SIG-M5 (cell line): Measurements from ENCODE around the gene ERCC1.
A peak's percentile ranks its signal among the peaks of the same experiment; 100 is the strongest.

ENCODE experiments used
- DNase-seq: peaks from one replicate; lab custom pipeline; 2025; lab: John Stamatoyannopoulos, UW

Gene ERCC1

DNA sequence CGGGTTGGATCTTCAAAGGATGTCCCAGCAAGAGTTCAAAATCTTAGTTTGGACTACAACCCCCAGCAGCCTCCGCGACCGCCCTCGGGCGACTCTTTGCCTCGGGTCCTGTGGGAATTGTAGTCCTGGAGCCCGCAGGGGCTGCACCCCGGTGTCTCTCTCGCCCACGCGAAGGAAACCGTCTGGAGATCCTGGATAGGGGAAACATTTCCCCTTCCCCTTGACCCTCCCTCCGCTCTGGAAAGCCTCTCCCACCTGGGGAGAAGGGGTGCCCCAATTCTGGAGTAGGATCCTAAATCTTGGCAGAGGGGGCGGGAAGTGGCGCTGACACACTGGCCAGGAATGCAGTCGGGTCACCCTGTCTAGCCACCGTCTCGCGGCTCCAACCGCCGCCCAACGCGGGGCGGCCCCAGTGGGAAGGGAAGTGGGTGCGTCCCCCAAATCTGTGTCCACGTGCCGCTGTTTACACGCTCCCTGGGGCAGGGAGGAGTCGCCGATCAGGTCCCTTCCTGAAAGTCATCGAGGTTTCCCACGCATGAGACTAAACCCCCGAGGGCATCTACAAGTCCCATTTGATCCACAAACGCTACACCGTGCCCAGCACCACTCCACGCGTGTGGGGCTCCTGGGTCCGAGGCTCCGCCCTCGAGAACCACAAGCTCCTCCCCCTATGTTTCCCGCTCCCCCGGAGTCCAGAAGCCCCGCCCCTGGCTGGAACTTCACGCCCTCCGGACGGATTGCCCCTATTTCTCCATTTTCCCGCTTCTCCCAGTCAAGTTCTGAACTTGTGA lies 18.1 kb downstream of the ERCC1 start:
- DNase-seq = peak; percentile 14

- DNase-seq = no peak
Observed at GRCh38 chr19:45404557-45405434, 18.9 kb downstream of the ERCC1 start, which contains the start of gene PPP1R13L. TSS of gene PPP1R13L (minus strand) at chr19:45405069. CDS start at chr19:45398318, 6,751 bp downstream.

DNA sequence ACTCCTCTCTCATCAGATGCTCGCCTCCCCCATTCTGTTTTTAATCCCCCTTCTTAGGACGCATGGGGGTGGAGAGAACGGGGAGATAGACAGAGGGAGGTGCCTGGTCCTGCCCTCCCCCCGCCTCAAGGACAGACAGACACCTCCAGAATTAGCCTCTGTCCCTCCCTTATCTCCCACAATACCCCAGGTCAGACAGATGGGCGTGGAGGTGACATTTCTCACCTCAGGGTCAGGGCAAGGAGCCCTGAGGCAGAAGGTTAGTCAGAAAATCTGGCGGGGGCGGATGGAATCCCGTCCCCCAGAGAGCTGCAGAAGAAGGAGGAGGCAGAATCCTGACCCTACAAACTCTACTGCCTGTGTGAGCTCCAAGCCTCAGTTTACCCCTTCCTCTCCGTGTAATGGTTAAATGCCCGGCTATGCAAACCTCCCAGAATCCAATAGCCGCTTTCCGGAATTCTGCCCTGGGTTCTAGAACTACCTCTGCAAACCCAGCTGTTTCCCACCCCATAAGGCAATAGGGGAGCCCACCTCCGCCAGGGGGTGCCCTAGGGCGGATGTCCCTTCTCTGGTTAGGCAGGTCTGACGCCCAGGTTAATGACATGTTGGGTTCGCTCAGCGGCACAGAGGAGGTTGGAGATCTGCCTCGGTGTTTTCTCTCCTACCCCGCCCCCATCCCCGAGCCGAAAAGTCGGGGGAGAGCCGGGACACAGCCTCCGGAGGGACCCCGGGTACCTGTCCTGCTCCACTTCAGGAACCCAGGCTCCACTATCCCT lies 19.7 kb downstream of the ERCC1 start:
- DNase-seq = no peak

GRCh38 chr19:45403272-45403671 lies 20.4 kb downstream of the ERCC1 start:
- no peak for DNase-seq

DNA sequence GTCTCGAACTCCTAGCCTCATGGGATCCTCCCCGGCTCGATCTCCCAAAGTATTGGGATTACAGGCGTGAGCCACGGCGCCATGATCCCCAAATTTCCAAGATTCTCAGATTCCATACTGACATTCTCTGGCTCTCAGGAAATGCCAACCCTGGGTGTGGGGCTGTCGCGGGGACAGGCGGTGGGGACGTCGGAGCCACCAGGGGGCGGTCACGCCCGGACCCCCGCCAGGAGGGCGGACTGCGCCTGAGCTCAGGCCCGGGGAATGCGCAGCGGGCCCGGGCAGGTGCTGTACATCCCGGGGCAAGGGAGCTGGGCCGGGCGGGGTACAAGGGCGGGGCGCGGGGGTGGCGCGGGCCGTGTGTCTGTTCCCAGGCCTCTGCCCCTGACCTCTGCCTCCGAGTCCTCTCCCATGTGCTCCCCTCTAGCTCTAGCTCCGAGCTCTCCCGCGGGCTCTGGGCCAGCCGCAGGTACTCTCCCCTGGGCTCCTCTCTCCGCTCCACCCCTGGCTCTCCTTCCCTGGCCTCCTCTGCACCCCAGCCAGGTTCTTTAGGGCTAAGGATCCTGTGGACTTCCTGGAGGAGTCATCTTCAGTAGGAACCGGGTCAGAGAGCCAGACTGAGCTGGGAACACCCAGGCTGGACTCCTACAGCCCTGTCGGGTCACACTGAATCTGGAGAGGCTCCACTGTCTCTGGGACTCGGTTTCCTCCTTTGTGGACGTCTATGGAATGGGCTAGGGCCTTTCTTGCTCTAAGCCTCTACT lies 21.2 kb downstream of the ERCC1 start:
- DNase-seq = no peak

GRCh38 chr19:45401815-45402214 lies 21.9 kb downstream of the ERCC1 start:
- DNase-seq = no peak

DNA sequence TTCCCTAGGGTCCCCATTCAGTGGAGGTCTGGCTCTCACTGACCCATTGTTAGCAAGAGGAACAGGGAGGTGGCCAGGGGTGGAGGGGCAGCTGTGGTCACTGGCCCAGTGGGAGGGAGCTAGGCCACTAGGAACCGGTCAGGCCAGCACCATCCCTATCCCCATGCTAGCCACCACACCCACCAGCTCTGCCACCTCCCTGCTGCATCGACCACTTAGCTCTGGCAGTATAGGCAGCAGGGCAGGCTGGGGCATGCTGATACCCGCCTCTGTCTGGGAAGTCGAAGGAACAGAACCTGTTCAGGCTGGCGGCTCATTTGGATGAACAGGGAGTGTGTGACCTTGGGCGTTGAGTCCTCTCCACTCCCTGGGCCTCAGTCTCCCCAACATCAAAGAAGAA lies 23.5 kb downstream of the ERCC1 start:
- DNase-seq = no peak

GRCh38 chr19:45395821-45396617 lies 27.7 kb downstream of the ERCC1 start:
- DNase-seq = no peak

GRCh38 chr19:45391871-45392665 lies 31.6 kb downstream of the ERCC1 start:
- no peak for DNase-seq

DNA sequence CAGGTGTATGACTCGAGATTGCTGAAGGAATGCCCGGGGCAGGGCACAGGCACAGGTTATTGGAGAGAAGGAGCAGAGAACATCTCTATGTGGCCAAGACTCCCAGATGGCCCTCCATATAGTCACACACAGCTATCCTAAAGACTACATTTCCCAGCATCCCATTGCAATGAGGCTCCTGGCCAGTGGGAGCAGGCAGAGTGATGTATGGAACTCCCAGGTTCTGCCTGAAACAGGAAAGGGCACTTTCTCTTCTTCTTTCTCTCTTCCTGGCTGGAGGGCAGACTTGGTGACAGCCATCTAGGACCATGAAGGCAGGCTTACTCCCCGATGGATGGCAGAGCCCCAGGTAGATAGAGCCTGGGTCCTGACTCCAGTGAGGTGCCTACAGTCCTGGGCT lies 32.4 kb downstream of the ERCC1 start:
- DNase-seq = no peak

DNA sequence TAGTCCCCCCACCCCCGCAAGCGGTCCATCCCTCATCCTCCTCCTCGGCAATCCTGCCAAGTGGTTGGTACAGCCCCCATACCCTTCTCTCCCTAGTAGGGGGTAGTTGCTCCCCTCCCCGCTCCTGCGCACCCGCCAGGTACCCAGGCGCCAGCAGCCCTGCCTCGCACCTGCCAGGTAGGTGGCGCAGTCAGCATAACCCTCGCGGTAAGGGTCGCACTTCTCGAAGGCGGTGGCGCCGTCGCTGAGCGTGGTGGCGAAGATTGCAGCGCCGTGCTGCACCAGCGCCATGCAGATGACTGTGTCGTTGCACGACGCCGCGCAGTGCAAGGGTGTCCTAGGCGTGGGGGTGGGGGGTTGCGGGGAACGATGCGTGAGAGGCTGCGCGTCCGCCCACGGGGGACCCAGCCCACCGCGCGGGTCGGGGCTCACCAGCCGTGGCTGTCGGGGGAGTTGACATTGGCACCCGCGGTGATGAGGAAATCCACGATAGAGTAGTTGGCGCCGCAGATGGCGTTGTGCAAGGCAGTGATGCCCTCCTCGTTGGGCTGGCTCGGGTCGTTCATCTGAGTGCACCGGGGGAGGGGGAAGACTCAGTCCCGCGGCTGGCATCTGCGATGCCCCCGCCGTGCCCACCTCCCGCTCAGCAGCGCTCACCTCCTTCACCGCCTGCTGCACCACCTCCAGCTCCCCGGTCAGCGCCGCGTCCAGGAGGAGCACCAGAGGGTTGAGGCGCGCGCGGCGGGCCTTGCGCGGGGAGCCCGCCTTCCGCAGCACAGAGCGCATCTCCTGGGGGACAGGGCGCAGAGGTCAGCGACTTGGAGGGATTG lies 38.1 kb downstream of the ERCC1 start:
- DNase-seq = no peak

DNA sequence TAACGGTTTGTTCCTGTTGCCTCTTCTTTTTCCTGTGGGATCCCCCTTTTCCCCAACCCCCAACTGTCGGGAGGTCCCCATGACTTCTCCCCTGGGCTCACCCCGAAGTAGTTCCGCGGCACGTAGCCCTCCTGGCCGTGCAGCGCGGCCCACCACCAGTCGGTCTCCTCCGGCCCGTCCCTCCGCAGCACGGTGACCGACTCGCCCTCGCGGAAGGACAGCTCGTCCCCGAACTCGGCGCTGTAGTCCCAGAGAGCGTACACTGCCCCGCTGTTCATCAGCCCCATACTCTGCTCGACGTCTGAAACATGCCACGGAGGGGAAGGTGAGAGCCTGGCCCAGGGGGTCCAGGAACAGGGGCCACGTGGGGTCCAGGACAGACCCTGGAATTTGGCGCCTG lies 41.3 kb downstream of the ERCC1 start:
- no peak for DNase-seq

GRCh38 chr19:45380107-45380506 lies 43.6 kb downstream of the ERCC1 start:
- DNase-seq = no peak

- DNase-seq = no peak
Observed at GRCh38 chr19:45376045-45376724, 47.5 kb downstream of the ERCC1 start.

GRCh38 chr19:45370410-45371204 lies 53.1 kb downstream of the ERCC1 start, which contains the start of gene ERCC2:
TSS of gene ERCC2 (minus strand) at chr19:45370573. CDS start at chr19:45370540, 33 bp downstream.
- peak; percentile 65 for DNase-seq

DNA sequence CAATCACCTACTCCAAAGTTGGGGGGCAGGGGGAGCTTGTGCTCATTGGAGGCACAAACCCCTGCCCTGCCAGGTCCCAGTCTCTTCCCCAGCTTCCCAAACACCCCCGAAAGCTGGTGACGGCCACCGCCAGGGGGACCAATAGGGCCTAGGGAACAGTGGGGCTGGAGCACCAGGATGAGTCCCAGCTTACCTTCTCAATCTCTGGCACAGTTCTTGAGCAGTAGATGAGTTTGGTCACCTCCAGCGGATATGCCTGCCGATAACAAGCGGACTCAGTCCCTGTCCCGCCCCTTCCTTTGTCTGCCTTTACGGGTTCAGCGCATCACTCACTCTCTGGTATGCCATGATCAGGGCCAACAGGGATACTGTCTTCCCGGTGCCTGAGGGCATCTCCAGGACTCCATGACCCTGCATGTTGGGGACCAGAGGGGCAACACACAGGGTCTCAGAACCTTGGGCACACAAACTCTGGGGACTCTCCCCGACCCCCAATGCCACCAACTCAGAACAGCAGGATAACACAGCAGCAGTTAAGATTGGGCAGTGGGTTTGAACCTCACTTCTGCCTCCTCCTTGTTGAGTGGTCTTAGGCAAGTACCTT lies 54.9 kb downstream of the ERCC1 start:
- DNase-seq = no peak

DNA sequence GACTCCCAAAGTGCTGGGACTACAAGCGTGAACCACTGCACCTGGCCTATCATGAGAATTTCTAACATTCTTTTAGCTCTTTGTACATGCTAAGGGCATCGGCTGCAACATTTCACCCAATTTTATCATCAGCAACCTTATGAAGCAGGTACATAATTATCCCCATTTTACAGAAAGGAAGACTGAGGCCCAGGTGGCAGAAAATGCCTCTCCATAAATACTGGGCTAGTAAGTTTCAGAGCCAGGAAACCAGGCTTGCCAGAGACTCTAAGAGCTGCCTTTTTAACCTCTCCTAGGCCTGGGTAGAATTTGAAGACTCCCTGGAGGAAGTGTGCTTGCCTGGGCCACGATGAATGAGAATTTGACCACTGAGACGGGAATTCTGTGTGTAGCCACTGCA lies 55.6 kb downstream of the ERCC1 start:
- DNase-seq = no peak
